Measurements from ENCODE around the gene LAMB1. TPM values are rescaled to one million over a fixed set of nuclear protein-coding genes. Genes with fewer than 3 reads are reported as not detected.
"Not testable (repeated sequence)": the region's sequence is repeated elsewhere in the genome, so short reads cannot be mapped to it uniquely, and the experiment has no call there.

Gene LAMB1
- total and polyA plus RNA-seq, 5 experiments from 2014 or later, result 0.13 to 1.5 (median 0.57) TPM; not detected in 1

DNA sequence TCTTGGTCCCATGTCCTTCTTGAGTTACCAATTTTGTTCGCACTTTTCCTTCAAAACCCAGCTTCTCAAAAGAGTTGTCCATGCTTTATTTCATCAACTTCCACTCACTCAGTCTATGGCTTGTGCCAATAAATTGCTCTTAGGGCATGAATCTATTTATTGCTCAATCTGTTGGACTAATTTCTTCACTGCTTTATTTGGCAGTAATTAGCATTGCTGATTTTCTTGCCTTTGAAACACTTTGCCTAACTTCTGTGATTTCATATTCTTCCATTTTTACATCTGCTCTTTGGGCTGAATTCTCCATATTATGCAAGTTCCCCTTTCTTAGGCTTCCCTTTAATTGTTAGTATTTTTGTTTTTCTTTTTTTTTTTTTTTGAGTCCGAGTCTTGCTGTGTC, 95.2 kb downstream of the LAMB1 start:
- ATAC-seq, result no peak
- H3K36me3 Mint-ChIP-seq, result peaks cover 41 to 93% (median 60%) of the 10 kb centered on the region in 3 donors
- DNase-seq, result no peak
- peak overlapping the region in 2 of 10 donors; percentile 25 to 36 for H3K27ac Mint-ChIP-seq
- peaks cover 4 to 20% (median 11%) of the 10 kb centered on the region in 4 donors for H3K4me1 Mint-ChIP-seq
- H3K4me3 Mint-ChIP-seq, result no peak overlapping the region
- POLR2A ChIA-PET, result interaction anchor here (0.6 kb wide), 1 partner anchor 883 kb away, joined by 4 read pairs; no protein-coding TSS in a partner anchor
- H3K27me3 Mint-ChIP-seq, result no peaks in the 10 kb centered on the region
- H3K9me3 Mint-ChIP-seq, result peaks cover 0 to 9% (median 0%) of the 10 kb centered on the region in 9 donors

DNA sequence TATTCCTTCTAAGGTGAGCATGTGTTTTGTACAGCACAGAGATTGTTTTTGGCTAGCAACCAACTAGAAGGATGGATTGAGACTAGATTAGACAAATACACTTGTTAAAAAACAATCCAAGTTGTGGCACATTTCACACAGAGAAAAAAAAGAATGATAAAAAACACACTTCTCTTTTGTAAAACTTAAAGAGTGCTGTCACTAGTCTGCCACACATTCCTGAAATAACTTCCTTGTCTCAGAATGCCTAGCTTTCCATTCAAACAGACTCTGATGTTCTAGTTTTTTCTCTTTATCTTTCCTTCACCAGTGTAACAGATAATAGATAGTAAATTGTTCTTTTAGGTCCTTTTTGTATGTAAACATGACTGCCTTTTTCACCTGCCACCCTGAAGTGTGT, 100.6 kb downstream of the LAMB1 start:
- Mint-ChIP-seq H3K4me1 (peaks cover 11 to 35% (median 28%) of the 10 kb centered on the region in 4 donors), H3K9me3 (no peaks in the 10 kb centered on the region), H3K27me3 (no peaks in the 10 kb centered on the region), H3K36me3 (peaks cover 9 to 75% (median 28%) of the 10 kb centered on the region in 3 donors), H3K4me3 (no peak overlapping the region), H3K27ac (peak overlapping the region in 1 of 10 donors; percentile 43)
- ATAC-seq (no peak), DNase-seq (no peak)
- POLR2A ChIA-PET, result no interaction called here

DNA sequence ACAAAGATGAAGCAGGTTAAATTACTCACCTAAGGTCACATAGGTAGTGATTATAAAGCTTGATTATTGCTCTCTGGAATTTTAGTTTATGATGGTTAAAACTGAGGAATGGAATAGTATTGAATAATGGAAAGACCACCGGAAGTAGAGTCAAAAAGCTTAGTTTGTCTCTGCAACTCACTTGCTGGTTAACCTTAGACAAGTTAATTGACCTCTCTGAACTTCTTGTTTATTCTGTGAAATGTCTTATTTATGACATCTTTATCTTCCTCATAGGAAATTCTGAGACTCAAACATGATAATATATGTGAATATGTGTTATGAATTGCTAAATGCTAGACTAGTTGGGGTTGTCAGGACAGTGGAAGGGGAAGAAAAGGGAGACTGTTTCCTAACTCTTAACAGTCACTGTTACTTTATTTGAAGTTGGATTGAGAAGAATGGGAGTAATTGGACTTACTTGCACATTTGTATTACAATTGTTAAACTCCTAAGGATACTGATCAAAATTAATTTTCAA, 102.4 kb downstream of the LAMB1 start:
- peaks cover 0 to 74% (median 21%) of the 10 kb centered on the region in 3 donors for H3K36me3 Mint-ChIP-seq
- H3K27me3 Mint-ChIP-seq, result no peaks in the 10 kb centered on the region
- H3K4me3 Mint-ChIP-seq, result peak overlapping the region in 1 of 10 donors; percentile 11
- no peaks in the 10 kb centered on the region for H3K9me3 Mint-ChIP-seq
- peak overlapping the region in 7 of 10 donors; percentile 9 to 87 (median 45) for H3K27ac Mint-ChIP-seq
- ATAC-seq (no peak), DNase-seq (no peak)
- H3K4me1 Mint-ChIP-seq, result peaks cover 17 to 49% (median 45%) of the 10 kb centered on the region in 4 donors
- POLR2A ChIA-PET, result no interaction called here

DNA sequence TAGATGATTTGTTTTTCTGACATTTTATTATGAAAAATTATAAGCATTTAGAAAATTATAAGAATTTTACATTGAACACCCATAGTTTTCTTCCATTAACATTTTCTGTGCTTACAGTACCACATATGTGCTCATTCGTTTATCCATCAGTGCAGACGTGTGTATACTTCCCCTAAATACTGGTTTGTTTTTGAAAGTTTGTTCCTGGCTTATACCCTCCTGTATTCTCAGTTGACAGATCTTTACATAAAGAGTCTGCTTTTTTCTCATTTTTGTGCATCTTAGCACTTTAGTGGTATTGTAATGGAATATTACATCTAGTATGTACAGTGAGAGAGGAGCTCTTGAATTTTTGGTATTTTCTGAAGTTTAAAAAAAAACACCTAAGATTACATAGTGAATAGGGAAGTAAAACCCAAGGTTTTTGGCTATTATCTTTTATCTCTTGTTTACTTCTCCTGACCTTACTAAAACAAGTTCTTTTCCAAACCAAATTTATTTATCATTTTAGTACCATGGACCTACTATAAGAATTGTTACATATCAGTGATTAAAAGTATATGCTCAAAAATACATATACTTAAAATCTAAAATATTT, 103.9 kb downstream of the LAMB1 start:
- Mint-ChIP-seq H3K36me3 (peaks cover 0 to 77% (median 17%) of the 10 kb centered on the region in 3 donors), H3K27ac (peak overlapping the region in 4 of 10 donors; percentile 5 to 63 (median 36)), H3K9me3 (no peaks in the 10 kb centered on the region), H3K27me3 (no peaks in the 10 kb centered on the region), H3K4me1 (peaks cover 23 to 63% (median 59%) of the 10 kb centered on the region in 4 donors), H3K4me3 (peak overlapping the region in 5 of 10 donors; percentile 5 to 30 (median 11))
- POLR2A ChIA-PET, result no interaction called here
- no peak for DNase-seq
- no peak for ATAC-seq

DNA sequence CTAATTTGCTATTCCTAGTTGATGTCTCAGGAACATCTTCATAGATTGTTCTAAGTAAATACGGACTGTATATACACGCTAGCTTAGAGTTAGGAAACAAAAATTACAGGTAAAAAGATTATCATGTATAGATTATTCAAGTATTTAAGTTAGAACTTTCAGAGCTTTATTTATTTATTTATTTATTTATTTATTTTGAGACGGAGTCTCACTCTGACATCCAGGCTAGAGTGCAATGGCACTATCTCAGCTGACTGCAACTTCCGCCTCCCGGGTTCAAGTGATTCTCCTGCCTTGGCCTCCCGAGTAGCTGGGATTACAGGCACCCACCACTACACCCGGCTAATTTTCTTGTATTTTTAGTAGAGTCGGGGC, 110.6 kb downstream of the LAMB1 start:
- peaks cover 0 to 42% (median 9%) of the 10 kb centered on the region in 3 donors for H3K36me3 Mint-ChIP-seq
- H3K9me3 Mint-ChIP-seq, DNase-seq, POLR2A ChIA-PET, ATAC-seq, H3K27me3 Mint-ChIP-seq: not testable (repeated sequence)
- peak overlapping the region; percentile 95 to 100 (median 97) for H3K4me3 Mint-ChIP-seq
- H3K4me1 Mint-ChIP-seq, result peaks cover 31 to 67% (median 63%) of the 10 kb centered on the region in 4 donors
- H3K27ac Mint-ChIP-seq, result peak overlapping the region; percentile 94 to 100 (median 99)

DNA sequence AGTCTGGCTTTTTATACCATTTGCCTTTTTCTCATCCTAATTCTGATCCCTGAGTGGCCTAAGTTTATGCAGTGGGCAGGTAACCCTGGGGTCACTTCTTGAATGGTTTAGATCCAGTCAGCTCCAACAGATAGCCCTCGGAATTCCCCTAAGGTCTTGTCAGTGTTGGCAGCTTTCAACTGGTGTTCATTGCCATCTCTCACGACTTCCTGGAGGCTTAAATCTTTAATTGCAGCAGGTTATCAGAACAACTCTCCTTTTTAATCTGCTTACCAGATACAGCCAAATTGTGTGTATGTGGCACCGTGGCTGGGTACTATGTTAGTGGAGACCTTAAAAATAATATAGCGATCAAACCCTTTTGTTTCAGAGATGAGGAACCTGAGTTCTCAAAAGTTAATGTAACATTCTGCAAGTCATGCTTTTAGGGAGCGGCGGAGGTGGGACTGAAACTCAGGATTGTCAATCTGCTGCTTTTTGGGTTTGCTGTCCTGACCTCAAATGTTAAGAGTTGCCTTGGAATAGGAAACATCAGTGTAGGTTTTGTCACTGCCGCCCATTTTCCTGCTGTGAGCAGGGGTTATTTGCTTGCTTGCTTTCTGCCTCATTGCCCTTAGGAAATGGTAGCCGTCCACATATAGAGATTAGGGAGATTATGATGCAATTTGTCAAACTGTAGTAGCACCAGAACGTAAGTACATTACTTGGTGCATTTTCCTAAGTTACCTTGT, 111.2 kb downstream of the LAMB1 start:
- POLR2A ChIA-PET, result interaction anchor here (2.1 to 3.2 kb wide), 3 partner anchors 148 to 1607 kb away, joined by 6 to 32 read pairs (median 13); partner anchors contain the start of genes CBLL1, HBP1 and NAMPT
- Mint-ChIP-seq H3K27ac (peak overlapping the region; percentile 94 to 100 (median 99)), H3K27me3 (peaks cover 0 to 2% (median 0%) of the 10 kb centered on the region in 5 donors), H3K4me3 (peak overlapping the region; percentile 95 to 100 (median 97)), H3K4me1 (peaks cover 31 to 61% (median 58%) of the 10 kb centered on the region in 4 donors), H3K9me3 (no peaks in the 10 kb centered on the region), H3K36me3 (peaks cover 0 to 36% (median 4%) of the 10 kb centered on the region in 3 donors)
- DNase-seq, result peak in 2 of 10 donors; percentile 12 to 33
- ATAC-seq, result peak; percentile 2 to 27

DNA sequence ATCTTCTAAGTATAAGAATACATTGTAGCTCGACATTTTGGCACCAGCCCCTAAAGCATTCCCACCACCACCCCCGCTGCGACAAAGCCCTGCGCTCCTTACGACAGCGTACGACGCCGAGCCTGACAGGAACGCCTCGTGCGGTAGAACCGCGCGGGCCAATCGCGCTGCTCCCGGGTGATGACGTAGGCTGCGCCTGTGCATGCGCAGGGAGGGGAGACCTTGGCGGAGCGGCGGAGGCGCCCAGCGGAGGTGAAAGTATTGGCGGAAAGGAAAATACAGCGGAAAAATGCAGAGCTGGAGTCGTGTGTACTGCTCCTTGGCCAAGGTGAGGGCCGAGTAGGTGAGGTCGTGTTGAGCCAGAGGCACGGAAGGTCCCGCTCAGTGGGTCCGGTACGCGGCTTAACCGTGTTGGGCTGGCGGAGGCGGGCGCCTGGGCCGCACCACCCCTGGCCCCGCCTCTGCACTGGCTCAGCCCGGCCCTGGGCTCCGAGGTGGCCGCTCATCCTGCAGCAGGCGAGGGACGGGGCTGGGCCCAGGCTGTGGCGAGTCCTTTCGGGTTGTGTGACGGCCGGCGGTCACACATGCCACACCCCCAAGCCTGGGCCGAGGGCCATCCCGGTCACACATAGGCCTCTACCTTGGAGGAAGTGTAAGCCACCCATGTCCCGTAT, 111.9 kb downstream of the LAMB1 start, which contains the start of gene DLD:
DLD (plus strand) TSS at position 222 of the 674 bp plus-strand sequence; CDS start at position 290, 68 bp downstream.
- H3K36me3 Mint-ChIP-seq, result peaks cover 0 to 29% (median 4%) of the 10 kb centered on the region in 3 donors

DNA sequence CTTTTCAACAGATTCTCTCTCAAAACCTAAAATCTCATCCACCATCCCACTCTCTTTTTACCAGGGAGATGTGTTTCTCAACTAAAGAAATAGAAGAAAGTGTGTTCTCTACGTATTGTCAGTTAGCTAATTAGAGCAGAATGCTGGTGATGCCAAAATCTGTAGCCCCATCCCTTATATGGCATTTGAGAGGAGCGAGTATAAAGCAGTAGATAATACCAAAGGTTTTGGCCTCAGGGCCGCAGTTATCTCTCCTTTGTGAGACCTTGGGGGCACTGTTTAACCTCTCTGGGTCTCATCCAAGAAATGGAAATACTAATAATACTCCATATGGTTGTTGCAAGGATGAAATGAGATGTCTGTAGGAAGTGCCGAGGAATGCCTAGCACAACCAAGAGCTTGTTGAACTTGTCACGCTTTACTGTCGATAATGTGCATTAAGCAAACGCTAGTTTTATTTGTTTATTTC, 112.4 kb downstream of the LAMB1 start:
- DNase-seq, result no peak
- peak overlapping the region; percentile 98 to 100 (median 99) for H3K27ac Mint-ChIP-seq
- no peaks in the 10 kb centered on the region for H3K9me3 Mint-ChIP-seq
- peak; percentile 16 to 29 for ATAC-seq
- POLR2A ChIA-PET, result interaction anchor here (1.1 to 3.2 kb wide), 4 partner anchors 15 to 1605 kb away, joined by 6 to 32 read pairs (median 10); partner anchors contain the start of genes CBLL1, HBP1 and NAMPT
- peak overlapping the region; percentile 95 to 100 (median 97) for H3K4me3 Mint-ChIP-seq
- peaks cover 25 to 49% (median 46%) of the 10 kb centered on the region in 4 donors for H3K4me1 Mint-ChIP-seq
- H3K27me3 Mint-ChIP-seq, result peaks cover 0 to 3% (median 1%) of the 10 kb centered on the region in 5 donors
- H3K36me3 Mint-ChIP-seq, result peaks cover 0 to 24% (median 4%) of the 10 kb centered on the region in 3 donors

More for the DNA sequence above, 111.9 kb downstream of the LAMB1 start, which contains the start of gene DLD:
- ATAC-seq (peak; percentile 97), DNase-seq (peak; percentile 87 to 96 (median 94))
- H3K27ac Mint-ChIP-seq, result peak within 1 kb of the TSS; percentile 98 to 100 (median 99)
- H3K9me3 Mint-ChIP-seq, result no peaks in the 10 kb centered on the region
- POLR2A ChIA-PET, result interaction anchor here (1.1 to 3.2 kb wide), 4 partner anchors 16 to 1606 kb away, joined by 6 to 32 read pairs (median 10); partner anchors contain the start of genes CBLL1, HBP1 and NAMPT
- H3K4me1 Mint-ChIP-seq, result peaks cover 30 to 54% (median 51%) of the 10 kb centered on the region in 4 donors
- peaks cover 0 to 2% (median 0%) of the 10 kb centered on the region in 5 donors for H3K27me3 Mint-ChIP-seq
- H3K4me3 Mint-ChIP-seq, result peak within 1 kb of the TSS; percentile 95 to 100 (median 97)

DNA sequence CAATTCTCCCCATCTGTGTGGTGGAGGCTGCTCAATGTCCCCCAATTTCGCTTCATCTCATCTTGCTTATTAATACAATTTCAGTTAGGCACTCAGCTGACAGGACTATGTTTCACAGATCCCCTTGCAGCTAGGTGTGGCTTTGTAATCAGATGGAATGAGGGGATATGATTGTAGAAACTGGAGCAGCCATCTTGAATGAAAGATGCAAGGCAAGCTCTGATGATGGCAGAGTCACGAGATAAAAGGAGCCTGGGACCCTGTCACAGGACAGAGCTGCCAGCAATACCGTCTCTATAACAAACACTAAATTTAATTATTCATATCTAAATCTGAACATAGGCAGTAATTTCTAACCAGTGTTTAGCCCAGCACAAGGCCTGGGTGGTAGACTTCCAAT, 113.0 kb downstream of the LAMB1 start:
- Mint-ChIP-seq H3K4me1 (peaks cover 21 to 44% (median 40%) of the 10 kb centered on the region in 4 donors), H3K36me3 (peaks cover 0 to 19% (median 3%) of the 10 kb centered on the region in 3 donors), H3K9me3 (no peaks in the 10 kb centered on the region), H3K27me3 (peaks cover 0 to 4% (median 3%) of the 10 kb centered on the region in 5 donors), H3K4me3 (peak overlapping the region in 9 of 10 donors; percentile 41 to 100 (median 97)), H3K27ac (peak overlapping the region in 9 of 10 donors; percentile 98 to 100 (median 99))
- DNase-seq (no peak), ATAC-seq (no peak)
- POLR2A ChIA-PET, result interaction anchor here (1.1 to 3.2 kb wide), 4 partner anchors 15 to 1605 kb away, joined by 6 to 32 read pairs (median 10); partner anchors contain the start of genes CBLL1, HBP1 and NAMPT

DNA sequence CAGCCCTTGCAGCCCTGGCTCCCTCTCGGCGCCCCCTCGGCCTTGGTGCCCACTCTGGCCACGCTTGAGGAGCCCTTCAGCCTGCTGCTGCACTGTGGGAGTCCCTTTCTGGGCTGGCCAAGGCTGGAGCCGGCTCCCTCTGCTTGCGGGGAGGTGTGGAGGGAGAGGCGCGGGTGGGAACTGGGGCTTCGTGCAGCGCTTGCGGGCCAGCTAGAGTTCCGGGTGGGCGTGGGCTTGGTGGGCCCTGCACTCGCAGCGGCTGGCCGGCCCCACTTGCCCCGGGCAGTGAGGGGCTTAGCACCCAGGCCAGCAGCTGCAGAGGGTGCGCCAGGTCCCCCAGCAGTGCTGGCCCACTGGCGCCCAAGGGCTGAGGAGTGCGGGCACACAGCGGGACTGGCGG, 115.1 kb downstream of the LAMB1 start:
- POLR2A ChIA-PET, result interaction anchor here (1.3 kb wide), 1 partner anchor 145 kb away, joined by 3 read pairs; the partner anchor contains the start of gene CBLL1
- not testable (repeated sequence) for ATAC-seq, H3K36me3 Mint-ChIP-seq

DNA sequence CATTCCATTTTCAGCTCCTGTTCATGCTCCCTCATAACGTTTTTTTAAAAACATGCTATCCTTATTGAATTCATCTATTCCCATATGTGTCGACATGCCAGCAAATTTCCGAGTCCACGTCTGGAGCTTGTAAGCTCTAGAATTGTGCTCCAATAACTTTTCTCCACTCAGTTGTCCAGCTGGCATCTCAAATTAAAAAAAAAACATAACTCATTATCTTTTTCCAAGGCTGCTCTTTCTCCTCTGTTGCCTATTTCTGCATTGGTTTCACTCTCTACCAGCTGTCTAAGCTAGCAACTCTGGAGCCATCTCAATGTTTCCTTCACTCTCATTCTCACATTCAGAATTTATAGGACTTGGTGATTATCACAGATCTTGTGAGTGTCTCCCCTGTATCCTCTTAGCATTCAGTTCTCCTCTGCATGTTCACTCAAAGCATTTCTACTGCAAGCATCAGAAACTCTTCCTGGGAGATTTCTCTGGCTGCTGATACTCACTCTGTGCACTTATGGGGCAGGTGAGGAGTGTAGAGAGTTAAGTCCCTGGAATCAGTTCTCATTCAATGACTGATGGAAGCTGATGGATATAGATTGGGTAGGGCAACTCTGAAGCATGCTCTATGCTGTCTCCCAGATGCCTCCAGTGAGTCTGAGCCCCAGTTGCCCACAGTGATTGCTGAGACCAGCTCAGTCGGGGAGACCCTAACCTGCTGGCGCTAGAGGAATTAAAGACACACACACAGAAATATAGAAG, 118.7 kb downstream of the LAMB1 start:
- Mint-ChIP-seq H3K9me3 (no peaks in the 10 kb centered on the region), H3K27ac (no peak overlapping the region), H3K36me3 (no peaks in the 10 kb centered on the region), H3K4me3 (no peak overlapping the region), H3K4me1 (peaks cover 1 to 5% (median 3%) of the 10 kb centered on the region in 4 donors), H3K27me3 (peaks cover 4 to 16% (median 12%) of the 10 kb centered on the region in 5 donors)
- ATAC-seq, result no peak
- no peak for DNase-seq
- POLR2A ChIA-PET, result no interaction called here

More for the DNA sequence above, 115.1 kb downstream of the LAMB1 start:
- not testable (repeated sequence) for DNase-seq, H3K9me3 Mint-ChIP-seq, H3K27ac Mint-ChIP-seq, H3K4me3 Mint-ChIP-seq
- Mint-ChIP-seq H3K4me1 (peaks cover 12 to 23% (median 19%) of the 10 kb centered on the region in 4 donors), H3K27me3 (peaks cover 0 to 11% (median 3%) of the 10 kb centered on the region in 5 donors)

All from naive thymus-derived CD8-positive, alpha-beta T cell (primary cell).